HepG2 (cell line): ENCODE data around the gene ZNF273.

Experiments used
- GTF2F1 ChIP-seq: fragments of 150-350 bp; IDR thresholded peaks from 2 replicates; pipeline ENCODE4 v1.6.1; 2014; ENCODE audit warnings: low read length
- STAG1 ChIP-seq: sonication (generic); formaldehyde crosslinking; IDR thresholded peaks from 2 replicates; pipeline ENCODE4 v1.4.0; 2020; ENCODE audit warnings: missing genetic modification reagents
- ZFP62 ChIP-seq: sonication (generic); formaldehyde crosslinking; IDR thresholded peaks from 2 replicates; pipeline ENCODE4 v1.4.0; 2020; ENCODE audit warnings: missing genetic modification reagents
- TF ChIP-seq, protein P1 (sequence below): sonication (generic); formaldehyde crosslinking; IDR thresholded peaks from 2 replicates; pipeline ENCODE4 v1.4.0; 2020; ENCODE audit warnings: mild to moderate bottlenecking, missing genetic modification reagents

GRCh38 chr7:64873155-64873500 lies 29.9 kb upstream of the ZNF273 start:
- TF ChIP-seq STAG1 (CRISPR knock-in tag) (no peak), ZFP62 (no peak), GTF2F1 (no peak)
- TF ChIP-seq, protein P1, sequence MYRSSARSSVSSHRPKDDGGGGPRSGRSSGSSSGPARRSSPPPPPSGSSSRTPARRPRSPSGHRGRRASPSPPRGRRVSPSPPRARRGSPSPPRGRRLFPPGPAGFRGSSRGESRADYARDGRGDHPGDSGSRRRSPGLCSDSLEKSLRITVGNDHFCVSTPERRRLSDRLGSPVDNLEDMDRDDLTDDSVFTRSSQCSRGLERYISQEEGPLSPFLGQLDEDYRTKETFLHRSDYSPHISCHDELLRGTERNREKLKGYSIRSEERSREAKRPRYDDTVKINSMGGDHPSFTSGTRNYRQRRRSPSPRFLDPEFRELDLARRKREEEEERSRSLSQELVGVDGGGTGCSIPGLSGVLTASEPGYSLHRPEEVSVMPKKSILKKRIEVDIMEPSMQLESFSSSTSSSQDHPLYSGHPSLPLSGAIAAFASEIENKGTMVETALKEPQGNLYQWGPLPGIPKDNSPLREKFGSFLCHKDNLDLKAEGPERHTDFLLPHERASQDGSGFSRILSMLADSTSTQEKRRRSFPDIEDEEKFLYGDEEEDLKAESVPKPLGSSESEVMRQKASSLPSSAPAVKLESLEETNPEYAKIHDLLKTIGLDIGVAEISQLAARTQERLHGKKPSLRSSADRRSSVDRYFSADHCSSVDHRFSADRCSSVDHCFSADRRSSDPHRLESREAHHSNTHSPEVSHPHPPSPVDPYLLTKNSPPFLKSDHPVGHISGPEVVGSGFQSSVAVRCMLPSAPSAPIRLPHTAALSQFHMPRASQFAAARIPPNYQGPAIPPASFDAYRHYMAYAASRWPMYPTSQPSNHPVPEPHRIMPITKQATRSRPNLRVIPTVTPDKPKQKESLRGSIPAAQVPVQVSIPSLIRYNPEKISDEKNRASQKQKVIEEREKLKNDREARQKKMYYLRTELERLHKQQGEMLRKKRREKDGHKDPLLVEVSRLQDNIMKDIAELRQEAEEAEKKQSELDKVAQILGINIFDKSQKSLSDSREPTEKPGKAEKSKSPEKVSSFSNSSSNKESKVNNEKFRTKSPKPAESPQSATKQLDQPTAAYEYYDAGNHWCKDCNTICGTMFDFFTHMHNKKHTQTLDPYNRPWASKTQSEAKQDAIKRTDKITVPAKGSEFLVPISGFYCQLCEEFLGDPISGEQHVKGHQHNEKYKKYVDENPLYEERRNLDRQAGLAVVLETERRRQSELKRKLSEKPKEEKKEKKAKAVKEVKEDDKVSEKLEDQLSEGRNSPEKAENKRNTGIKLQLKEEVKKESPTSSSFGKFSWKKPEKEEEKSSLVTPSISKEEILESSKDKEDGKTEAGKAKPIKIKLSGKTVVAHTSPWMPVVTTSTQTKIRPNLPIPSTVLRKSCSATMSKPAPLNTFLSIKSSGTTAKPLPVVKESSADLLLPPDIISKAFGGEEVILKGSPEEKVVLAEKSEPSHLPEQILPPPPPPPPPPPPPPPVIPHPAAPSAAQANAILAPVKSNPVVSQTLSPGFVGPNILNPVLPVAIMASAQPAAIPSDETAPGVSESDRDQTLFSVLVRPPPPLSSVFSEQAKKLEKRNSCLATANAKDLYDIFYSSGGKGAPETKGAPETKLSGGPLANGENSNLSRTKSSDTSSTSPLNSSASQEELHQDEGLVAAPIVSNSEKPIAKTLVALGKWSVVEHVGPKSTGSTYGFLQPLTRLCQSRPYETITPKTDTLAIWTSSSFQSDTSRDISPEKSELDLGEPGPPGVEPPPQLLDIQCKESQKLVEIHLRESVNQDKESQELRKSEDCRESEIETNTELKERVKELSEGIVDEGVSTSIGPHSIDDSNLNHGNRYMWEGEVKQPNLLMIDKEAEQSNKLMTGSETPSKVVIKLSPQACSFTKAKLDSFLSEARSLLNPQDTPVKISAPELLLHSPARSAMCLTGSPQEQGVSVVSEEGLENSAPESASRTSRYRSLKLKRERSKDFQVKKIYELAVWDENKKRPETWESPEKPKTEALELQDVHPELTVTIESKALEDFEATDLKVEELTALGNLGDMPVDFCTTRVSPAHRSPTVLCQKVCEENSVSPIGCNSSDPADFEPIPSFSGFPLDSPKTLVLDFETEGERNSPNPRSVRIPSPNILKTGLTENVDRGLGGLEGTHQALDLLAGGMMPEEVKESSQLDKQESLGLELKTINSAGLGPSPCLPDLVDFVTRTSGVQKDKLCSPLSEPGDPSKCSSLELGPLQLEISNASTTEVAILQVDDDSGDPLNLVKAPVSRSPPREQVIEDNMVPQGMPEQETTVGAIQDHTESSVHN (CRISPR knock-in tag): no peak
